ENCODE measurements around the gene AFAP1.
A peak's percentile ranks its signal among the peaks of the same experiment; 100 is the strongest.

The AFAP1 gene

DNA sequence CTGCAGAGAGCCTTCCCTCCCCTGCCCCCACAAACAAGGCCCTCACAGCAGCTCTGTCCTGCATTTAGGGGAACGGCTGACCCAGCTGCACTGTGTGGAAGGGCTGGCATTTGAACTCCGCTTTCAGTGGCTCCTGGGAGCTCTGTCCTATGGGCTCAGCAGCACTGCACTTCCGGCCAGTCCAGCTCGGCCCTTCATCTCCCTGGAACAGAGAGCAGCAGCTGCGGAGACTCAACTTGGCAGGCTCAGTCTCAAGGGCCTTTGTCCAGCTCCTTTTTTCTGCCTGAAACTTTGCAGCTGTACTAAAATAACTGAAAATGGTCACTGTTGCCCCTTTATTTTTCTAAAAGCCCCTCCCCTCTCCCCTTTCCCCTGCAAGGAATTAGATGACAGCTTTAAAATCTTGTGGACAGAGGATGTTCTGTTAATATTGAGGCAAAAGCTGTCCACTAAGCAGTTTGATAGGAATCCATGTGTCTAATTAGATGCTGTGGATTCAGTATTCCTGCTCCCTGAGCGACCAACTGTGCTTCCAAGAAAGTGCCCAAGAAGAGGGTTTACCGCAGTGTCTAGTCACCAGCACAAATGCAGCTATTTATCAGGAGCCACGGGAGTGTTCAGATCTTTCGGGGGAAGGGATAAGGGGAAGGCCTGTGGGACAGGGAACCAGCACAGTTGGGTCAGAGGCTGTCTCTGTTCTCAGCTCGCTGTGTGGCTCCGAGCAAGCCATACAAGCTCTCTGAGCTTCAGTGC lies 133.1 kb downstream of the AFAP1 start:
- Histone ChIP-seq H3K4me1 (peaks cover 0 to 50% (median 35%) of the 10 kb centered on the region in 4 donors), H3K36me3 (peaks cover 0 to 27% (median 0%) of the 10 kb centered on the region in 3 donors), H3K4me3 (no peak overlapping the region), H3K9me3 (no peaks in the 10 kb centered on the region), H3K27ac (peak overlapping the region; percentile 71 to 75), H3K27me3 (no peaks in the 10 kb centered on the region)
- peak; percentile 54 to 87 for DNase-seq
- intact Hi-C loops (cut with DNase I; ENCODE audit: low total_unique reads) = loop anchor here (10.0 kb wide), 2 partner anchors 68 to 128 kb away; partner anchors contain the start of gene AFAP1
- TF ChIP-seq, protein P1, sequence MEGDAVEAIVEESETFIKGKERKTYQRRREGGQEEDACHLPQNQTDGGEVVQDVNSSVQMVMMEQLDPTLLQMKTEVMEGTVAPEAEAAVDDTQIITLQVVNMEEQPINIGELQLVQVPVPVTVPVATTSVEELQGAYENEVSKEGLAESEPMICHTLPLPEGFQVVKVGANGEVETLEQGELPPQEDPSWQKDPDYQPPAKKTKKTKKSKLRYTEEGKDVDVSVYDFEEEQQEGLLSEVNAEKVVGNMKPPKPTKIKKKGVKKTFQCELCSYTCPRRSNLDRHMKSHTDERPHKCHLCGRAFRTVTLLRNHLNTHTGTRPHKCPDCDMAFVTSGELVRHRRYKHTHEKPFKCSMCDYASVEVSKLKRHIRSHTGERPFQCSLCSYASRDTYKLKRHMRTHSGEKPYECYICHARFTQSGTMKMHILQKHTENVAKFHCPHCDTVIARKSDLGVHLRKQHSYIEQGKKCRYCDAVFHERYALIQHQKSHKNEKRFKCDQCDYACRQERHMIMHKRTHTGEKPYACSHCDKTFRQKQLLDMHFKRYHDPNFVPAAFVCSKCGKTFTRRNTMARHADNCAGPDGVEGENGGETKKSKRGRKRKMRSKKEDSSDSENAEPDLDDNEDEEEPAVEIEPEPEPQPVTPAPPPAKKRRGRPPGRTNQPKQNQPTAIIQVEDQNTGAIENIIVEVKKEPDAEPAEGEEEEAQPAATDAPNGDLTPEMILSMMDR (IDR thresholded peaks at IDR 0.05) = no peak

DNA sequence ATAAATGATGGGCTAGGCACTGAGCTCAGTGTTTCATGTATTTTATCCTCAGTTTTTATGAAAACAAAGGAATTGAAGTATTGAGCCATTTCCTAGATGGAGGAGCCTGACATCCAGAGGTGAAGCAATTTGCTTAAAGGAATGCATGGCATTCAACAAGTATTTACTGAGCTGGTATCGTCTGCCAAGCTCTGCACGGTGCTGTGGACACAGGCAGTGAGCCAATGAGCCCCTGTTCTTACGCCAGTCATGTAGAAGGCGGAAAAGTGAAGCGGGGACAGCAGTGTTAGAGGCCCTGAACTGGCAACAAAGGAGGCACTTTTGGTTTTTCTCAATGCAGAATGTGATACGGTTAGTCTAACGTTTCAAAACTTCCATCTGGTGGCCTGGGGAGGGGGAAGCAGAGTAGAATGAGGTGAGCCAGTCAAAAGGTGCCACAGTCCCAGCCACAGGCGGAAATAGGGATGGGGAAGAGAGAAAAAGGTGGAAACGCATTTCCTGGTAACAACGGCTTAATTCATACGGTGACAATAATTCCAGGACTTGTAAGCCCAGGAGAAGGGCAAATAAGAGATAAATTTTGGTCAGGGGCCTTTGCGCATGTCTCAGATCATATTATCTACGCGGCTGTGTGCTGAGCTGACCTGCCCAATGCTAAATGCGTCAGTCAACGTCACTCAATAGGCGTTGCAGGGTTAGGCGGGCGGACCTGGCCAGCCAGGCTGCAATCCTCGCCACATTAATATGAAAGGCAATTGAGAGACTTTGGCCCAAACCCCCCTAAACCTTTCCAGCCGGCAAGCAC lies 133.9 kb downstream of the AFAP1 start:
- peak; percentile 53 to 83 for DNase-seq
- Histone ChIP-seq H3K4me1 (peaks cover 0 to 50% (median 35%) of the 10 kb centered on the region in 4 donors), H3K4me3 (no peak overlapping the region), H3K9me3 (no peaks in the 10 kb centered on the region), H3K36me3 (peaks cover 0 to 31% (median 5%) of the 10 kb centered on the region in 3 donors), H3K27ac (peak overlapping the region; percentile 71 to 75), H3K27me3 (no peaks in the 10 kb centered on the region)
- intact Hi-C loops (cut with DNase I; ENCODE audit: low total_unique reads) = loop anchor here (2.0 to 10.0 kb wide), 4 partner anchors 39 to 181 kb away; partner anchors contain the start of gene AFAP1
- TF ChIP-seq, protein P1 (IDR thresholded peaks at IDR 0.05) = no peak

DNA sequence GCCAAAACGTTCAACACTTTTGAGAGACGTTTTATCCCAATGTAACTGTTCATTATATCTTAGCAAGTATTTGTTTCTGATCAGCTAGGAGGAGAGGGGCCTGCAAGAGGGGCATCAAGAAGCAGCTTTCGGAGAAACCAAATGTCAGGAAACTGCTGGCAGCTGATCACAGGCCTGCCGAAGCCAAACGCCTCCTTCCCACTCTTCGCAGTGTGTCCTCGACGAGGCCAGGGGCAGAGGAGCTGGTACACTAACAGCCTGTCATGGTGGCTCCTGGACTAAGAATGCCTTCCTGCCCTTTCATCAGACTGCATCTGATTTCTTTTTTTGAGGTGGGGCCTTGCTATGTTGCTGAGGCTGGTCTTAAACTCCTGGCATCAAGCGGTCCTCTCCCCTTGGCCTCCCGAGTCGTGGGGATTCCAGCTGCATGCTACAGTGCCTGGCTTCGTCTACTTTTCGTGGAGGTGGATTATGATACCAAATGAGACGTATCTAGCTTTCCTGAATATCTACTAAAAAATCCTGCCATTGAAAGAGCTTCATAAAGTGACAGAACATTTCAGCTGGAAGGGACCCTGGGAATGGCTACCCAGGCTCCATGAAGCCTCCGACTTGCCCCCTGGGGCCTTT lies 134.8 kb downstream of the AFAP1 start:
- no peaks in the 10 kb centered on the region for H3K27me3 ChIP-seq
- DNase-seq = peak in 1 of 2 donors; percentile 48
- H3K4me1 ChIP-seq = peaks cover 0 to 50% (median 35%) of the 10 kb centered on the region in 4 donors
- TF ChIP-seq, protein P1 (IDR thresholded peaks at IDR 0.05) = no peak
- H3K27ac ChIP-seq = peak overlapping the region; percentile 71 to 75
- intact Hi-C loops (cut with DNase I; ENCODE audit: low total_unique reads) = loop anchor here (2.0 to 10.0 kb wide), 4 partner anchors 40 to 182 kb away; partner anchors contain the start of gene AFAP1
- peaks cover 8 to 32% (median 13%) of the 10 kb centered on the region in 3 donors for H3K36me3 ChIP-seq
- no peak overlapping the region for H3K4me3 ChIP-seq
- no peaks in the 10 kb centered on the region for H3K9me3 ChIP-seq

DNA sequence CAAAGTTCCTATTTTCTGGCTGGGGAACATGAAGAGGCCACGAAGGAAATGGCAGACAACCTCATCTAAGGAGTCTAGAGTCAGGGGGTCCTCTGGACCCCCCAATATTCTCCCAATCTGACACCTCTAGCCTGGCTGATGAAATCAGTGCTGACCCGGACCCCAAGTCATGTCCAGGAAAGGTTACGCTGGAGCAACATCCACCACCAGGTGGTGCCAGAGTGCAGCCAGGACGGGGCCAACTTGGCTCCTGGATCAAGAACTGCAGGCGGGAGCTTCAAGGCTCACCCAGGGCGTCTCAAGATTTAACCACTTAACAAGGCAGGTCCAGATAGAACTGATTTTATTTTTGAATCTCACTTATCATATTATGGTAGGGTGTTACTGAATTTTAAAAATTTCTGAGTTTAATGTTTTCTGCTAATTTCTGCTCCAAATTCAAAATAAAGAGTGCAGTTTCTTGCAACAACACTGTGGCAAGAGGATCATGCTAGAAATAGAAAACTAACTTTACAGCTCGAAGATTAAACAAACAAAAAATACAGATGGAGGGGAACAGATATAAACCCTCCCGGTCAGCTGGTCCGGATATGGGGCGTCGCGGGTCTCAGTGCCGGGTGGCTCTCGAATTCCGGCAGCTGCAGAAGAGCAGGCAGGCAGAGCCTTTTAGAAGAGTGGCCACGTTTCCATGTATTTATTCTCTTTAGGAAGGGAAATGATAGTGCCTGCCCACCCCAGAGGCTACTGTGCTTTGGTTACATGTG lies 135.5 kb downstream of the AFAP1 start:
- DNase-seq = peak; percentile 82 to 89
- Histone ChIP-seq H3K4me1 (peaks cover 0 to 52% (median 37%) of the 10 kb centered on the region in 4 donors), H3K27me3 (no peaks in the 10 kb centered on the region)

More for the DNA sequence above, 135.5 kb downstream of the AFAP1 start:
- no peak overlapping the region for H3K4me3 ChIP-seq
- no peaks in the 10 kb centered on the region for H3K9me3 ChIP-seq
- peaks cover 15 to 32% (median 20%) of the 10 kb centered on the region in 3 donors for H3K36me3 ChIP-seq
- H3K27ac ChIP-seq = peak overlapping the region; percentile 71 to 75
- TF ChIP-seq, protein P1 (IDR thresholded peaks at IDR 0.05) = peak; percentile 95
- intact Hi-C loops (cut with DNase I; ENCODE audit: low total_unique reads) = loop anchor here (2.0 to 10.0 kb wide), 5 partner anchors 39 to 183 kb away; partner anchors contain the start of gene AFAP1
